GM12872 (cell line): ENCODE data around the gene CRHR1.

Source experiments
- CTCF ChIP-seq: IDR thresholded peaks from 3 replicates; pipeline ENCODE4 v1.5.1; 2011; ENCODE audit warnings: low read depth, mild to moderate bottlenecking, low read length, moderate library complexity; ENCODE audit not compliant: insufficient read depth

The CRHR1 gene

GRCh38 chr17:45867171-45867570 lies 83.1 kb downstream of the CRHR1 start:
- TF ChIP-seq CTCF, result no peak

- no peak for TF ChIP-seq CTCF
These were observed 83.6 kb downstream of the CRHR1 start for GRCh38 chr17:45867702-45868101.

DNA sequence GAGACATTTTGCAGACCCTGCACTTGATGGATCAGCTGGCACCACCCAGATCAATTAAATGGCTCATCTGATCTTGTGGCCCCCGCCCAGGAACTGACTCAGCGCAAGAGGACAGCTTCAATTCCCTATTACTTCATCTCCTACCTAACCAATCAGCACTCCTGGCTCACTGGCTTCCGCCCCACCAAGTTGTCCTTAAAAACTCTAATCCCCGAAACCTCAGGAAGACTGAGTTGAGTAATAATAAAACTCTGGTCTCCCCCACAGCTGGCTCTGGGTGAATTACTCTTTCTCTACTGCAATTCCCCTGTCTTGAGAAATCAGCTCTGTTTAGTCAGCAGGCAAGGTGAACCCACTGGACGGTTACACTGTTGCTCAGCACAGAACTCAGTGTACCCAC lies 84.2 kb downstream of the CRHR1 start:
- TF ChIP-seq CTCF, result no peak

GRCh38 chr17:45869676-45870341 lies 85.7 kb downstream of the CRHR1 start:
- TF ChIP-seq CTCF, result no peak

- TF ChIP-seq CTCF, result no peak
These were observed 86.3 kb downstream of the CRHR1 start for GRCh38 chr17:45870342-45870974.

- no peak for TF ChIP-seq CTCF
These were observed 87.6 kb downstream of the CRHR1 start for GRCh38 chr17:45871718-45872117.

- TF ChIP-seq CTCF, result no peak
These were observed 89.6 kb downstream of the CRHR1 start for GRCh38 chr17:45873728-45874127.

DNA sequence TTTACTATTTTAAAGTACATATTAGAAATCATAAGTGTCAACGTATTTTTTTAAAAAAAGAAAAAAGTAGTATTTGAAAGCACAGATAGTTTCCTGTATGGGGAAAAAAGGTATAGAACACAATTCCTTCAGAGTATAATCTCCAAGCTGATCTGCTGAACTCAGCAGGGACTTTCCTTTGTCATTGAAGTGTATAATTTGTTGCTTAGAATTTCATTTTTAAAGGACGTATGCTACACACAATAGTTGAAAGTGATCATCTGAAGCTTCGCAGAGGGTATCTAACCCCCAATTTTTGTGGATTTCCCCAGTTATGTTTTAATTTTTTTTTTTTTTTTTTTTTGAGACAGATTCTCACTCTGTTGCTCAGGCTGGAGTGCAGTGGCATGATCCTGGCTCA lies 90.0 kb downstream of the CRHR1 start:
- TF ChIP-seq CTCF, result no peak
